GM12892 (cell line): Measurements from ENCODE around the gene GNAI2.
"Not testable (repeated sequence)": the region's sequence is repeated elsewhere in the genome, so short reads cannot be mapped to it uniquely, and the experiment has no call there.

Experiments used
- DNase-seq: peaks from one replicate; pipeline ENCODE4 v3.0.0; 2011; ENCODE audit not compliant: insufficient read length
- FAIRE-seq: peaks from 2 replicates; lab custom pipeline; 2011; peaks lifted over from hg19 to GRCh38; lab: Jason Lieb, UNC
- POLR2A ChIP-seq: IDR thresholded peaks from 2 replicates; pipeline ENCODE4 v1.6.1; 2011; ENCODE audit warnings: low read depth, low read length, control low read depth
- POLR2AphosphoS5 ChIP-seq: IDR thresholded peaks from 2 replicates; pipeline ENCODE4 v1.6.1; 2011; ENCODE audit warnings: low read depth, low read length, control low read depth
- TAF1 ChIP-seq: IDR thresholded peaks from 2 replicates; pipeline ENCODE4 v1.6.1; 2011; ENCODE audit warnings: low read depth, mild to moderate bottlenecking, control low read depth, low read length, borderline replicate concordance

Gene GNAI2

DNA sequence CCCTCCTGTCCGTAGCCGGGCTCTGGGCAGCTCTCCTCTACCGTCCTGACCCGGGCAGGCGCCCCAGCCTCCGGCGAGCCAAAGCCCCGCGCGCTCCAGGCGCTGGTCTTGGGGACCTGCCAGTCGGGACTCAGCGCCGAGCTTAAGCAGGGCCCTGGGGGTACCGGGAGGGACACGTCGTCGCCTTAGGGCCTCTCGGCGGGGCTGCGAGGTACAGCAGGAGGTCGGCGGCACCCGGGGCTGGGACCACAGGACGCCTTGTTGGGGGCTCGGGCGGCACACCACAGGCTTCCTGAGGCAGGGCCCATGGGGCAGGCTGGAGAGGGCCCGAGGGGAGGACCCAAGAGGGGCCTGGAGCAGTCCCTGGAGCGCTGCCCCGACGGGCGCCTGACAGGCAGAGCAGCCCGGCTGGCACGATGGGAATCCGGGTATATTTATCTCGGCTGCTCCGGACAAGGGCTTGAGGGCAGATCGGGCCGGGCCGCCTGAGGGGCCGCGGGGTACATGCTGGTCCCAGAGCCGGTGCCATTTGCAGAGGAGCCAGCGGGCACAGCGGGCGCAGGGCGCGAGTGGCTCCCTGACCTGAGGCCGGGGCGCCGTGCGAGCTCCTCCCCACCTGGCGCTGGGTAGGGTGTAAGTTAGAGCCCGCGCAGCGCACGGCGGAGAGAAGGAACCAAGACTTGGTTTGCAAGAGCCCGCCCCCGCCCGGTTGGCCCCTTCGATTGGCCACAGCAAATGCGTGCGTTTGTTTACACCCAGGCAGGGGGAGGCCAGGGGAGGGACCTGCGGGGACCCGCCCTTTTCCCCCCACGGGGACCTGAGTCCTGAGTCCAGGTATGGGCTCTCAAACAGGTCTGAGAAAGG, 30.4 kb upstream of the GNAI2 start:
- TF ChIP-seq TAF1 (no peak), POLR2A (no peak), POLR2AphosphoS5 (no peak)
- FAIRE-seq (no peak), DNase-seq (no peak)

- FAIRE-seq, result no peak
- no peak for DNase-seq
- TF ChIP-seq POLR2A (no peak), TAF1 (no peak), POLR2AphosphoS5 (no peak)
These were observed 28.5 kb upstream of the GNAI2 start for GRCh38 chr3:50207359-50208042.

- no peak for TF ChIP-seq POLR2A
- TF ChIP-seq TAF1, result no peak
- no peak for TF ChIP-seq POLR2AphosphoS5
- FAIRE-seq, result no peak
- DNase-seq, result no peak
These were observed 27.2 kb upstream of the GNAI2 start for GRCh38 chr3:50208677-50209344.

- no peak for DNase-seq
- TF ChIP-seq TAF1 (no peak), POLR2A (no peak), POLR2AphosphoS5 (no peak)
- no peak for FAIRE-seq
These were observed 25.9 kb upstream of the GNAI2 start for GRCh38 chr3:50210176-50210509.

- no peak for DNase-seq
- no peak for FAIRE-seq
These were observed 25.3 kb upstream of the GNAI2 start for GRCh38 chr3:50210510-50211367.

GRCh38 chr3:50211368-50211717, 24.7 kb upstream of the GNAI2 start:
- not testable (repeated sequence) for DNase-seq, FAIRE-seq

More at GRCh38 chr3:50210510-50211367, 25.3 kb upstream of the GNAI2 start:
- TF ChIP-seq POLR2A, result no peak
- no peak for TF ChIP-seq POLR2AphosphoS5
- no peak for TF ChIP-seq TAF1

GRCh38 chr3:50211930-50212329, 24.1 kb upstream of the GNAI2 start:
- no peak for FAIRE-seq
- TF ChIP-seq POLR2A, result no peak
- no peak for TF ChIP-seq POLR2AphosphoS5
- TF ChIP-seq TAF1, result no peak
- DNase-seq, result no peak

DNA sequence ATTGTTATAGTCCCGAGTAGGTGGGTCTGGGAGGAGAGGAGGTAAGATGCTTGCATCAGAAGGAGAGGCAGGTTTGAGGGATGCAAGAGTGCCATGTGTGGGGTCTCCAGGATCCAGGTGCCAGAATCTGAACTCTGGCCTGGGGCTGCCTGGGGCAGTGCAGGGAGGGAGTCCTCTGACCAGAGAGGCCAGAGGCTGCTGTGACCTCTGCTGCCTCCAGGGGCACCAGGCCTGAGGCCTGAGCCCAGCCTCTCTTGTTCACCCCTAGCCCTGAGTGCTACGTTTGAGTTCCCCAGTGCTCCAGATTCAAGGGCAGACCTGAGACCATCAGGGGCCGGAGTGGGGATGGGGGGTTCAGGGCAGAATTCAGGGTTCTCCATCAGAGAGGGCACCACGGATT, 23.5 kb upstream of the GNAI2 start:
- FAIRE-seq, result no peak
- no peak for TF ChIP-seq POLR2A
- no peak for TF ChIP-seq POLR2AphosphoS5
- TF ChIP-seq TAF1, result no peak
- no peak for DNase-seq

- no peak for TF ChIP-seq POLR2A
- no peak for TF ChIP-seq TAF1
- no peak for TF ChIP-seq POLR2AphosphoS5
- FAIRE-seq (no peak), DNase-seq (no peak)
These were observed 23.0 kb upstream of the GNAI2 start for GRCh38 chr3:50212971-50213370.

DNA sequence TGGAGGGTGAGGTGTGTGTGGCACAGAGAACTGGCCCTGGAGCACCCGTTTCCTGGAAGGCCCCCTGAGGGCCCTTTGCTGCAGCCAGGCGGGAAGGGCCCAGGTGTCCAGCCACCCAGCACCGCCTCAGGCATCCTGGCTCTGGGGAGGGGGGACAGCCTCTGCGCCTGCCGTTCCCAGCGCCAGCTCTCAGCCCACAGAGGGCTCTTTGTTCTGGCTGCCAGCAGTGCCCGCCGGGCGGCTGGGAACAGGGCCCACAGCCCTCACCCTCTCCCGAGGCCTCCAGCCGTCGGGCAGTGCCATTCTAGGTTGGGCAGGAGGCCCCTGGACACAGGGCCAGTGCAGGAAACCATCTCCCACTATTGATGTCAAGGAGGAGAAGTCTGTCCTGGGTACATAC, 22.6 kb upstream of the GNAI2 start:
- FAIRE-seq, result no peak
- no peak for TF ChIP-seq POLR2A
- no peak for TF ChIP-seq TAF1
- no peak for TF ChIP-seq POLR2AphosphoS5
- DNase-seq, result no peak

DNA sequence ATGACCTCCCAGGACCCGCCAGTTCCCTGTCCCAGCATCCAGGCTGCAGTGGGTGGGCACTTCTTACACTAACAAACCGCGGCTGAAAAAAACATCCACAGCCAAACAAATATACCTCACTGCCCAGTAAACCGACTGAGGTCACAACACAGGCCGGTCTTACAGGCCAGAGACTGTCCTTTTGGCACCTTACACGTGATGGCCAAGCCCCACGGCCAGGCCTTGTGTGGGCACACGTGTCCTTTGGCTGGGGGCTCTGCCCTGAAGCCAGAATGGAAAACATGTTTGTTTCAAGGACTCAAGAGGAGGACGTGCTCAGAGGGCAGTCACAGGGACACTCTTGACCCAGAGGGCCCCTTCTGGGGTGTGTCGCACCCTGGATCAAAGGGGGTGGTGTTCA, 21.2 kb upstream of the GNAI2 start:
- TF ChIP-seq POLR2A (no peak), TAF1 (no peak), POLR2AphosphoS5 (no peak)
- no peak for FAIRE-seq
- DNase-seq, result no peak
